ENCODE data around the gene YY1. TPM values are rescaled to one million over a fixed set of nuclear protein-coding genes. Genes with fewer than 3 reads are reported as not detected.
A peak's percentile ranks its signal among the peaks of the same experiment; 100 is the strongest.

YY1 gene
- total RNA-seq, 1 donor from 2014 or later: 58.9 TPM

DNA sequence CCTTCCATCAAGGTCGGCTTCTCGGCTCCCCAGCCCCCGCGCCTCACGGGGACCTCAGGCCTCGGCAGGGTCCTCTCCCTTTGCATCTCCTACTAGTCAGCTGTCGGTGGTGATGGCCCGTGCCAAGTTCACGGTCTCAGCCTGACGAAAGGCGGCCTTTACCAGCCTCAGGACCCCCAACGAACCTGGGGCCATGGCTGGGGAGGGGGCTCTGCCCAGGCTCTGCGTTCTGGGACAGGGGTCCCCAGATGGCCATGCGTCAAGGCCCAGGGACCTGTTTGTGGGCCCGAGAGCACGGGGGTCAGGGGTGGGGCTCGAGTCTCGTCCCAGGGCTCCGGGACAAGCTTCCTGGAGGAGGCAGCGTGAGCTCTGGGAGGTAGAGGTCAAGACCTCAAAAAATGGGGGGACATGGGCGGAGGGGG lies 46.7 kb upstream of the YY1 start:
- H3K9me3 ChIP-seq (ENCODE audit: low read depth): no peaks in the 10 kb centered on the region
- no peaks in the 10 kb centered on the region for H3K79me2 ChIP-seq (ENCODE audit: low read depth)
- no peaks in the 10 kb centered on the region for H3K36me3 ChIP-seq
- no peak overlapping the region for H3K9ac ChIP-seq
- H2AFZ ChIP-seq (replicated peaks): no peak overlapping the region
- DNase-seq (ENCODE audit: low spot score): no peak
- Mint-ChIP-seq H3K4me3 (peak overlapping the region; percentile 70), H3K27ac (no peak overlapping the region), H3K36me3 (no peaks in the 10 kb centered on the region), H3K4me1 (peaks cover 4% of the 10 kb centered on the region), H3K27me3 (ENCODE audit: insufficient read depth, low read depth) (no peaks in the 10 kb centered on the region), H3K9me3 (no peaks in the 10 kb centered on the region)
- peak overlapping the region; percentile 39 for H3K4me3 ChIP-seq
- TF ChIP-seq EZH2 (IDR thresholded peaks at IDR 0.05) (no peak), EZH2phosphoT487 (IDR thresholded peaks at IDR 0.05) (no peak)
- TF ChIP-seq, protein P1, sequence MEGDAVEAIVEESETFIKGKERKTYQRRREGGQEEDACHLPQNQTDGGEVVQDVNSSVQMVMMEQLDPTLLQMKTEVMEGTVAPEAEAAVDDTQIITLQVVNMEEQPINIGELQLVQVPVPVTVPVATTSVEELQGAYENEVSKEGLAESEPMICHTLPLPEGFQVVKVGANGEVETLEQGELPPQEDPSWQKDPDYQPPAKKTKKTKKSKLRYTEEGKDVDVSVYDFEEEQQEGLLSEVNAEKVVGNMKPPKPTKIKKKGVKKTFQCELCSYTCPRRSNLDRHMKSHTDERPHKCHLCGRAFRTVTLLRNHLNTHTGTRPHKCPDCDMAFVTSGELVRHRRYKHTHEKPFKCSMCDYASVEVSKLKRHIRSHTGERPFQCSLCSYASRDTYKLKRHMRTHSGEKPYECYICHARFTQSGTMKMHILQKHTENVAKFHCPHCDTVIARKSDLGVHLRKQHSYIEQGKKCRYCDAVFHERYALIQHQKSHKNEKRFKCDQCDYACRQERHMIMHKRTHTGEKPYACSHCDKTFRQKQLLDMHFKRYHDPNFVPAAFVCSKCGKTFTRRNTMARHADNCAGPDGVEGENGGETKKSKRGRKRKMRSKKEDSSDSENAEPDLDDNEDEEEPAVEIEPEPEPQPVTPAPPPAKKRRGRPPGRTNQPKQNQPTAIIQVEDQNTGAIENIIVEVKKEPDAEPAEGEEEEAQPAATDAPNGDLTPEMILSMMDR (IDR thresholded peaks at IDR 0.05): no peak
- H3K4me2 ChIP-seq: peak overlapping the region; percentile 73
- no peaks in the 10 kb centered on the region for H3K27me3 ChIP-seq
- no peaks in the 10 kb centered on the region for H3K4me1 ChIP-seq
- no peaks in the 10 kb centered on the region for H4K20me1 ChIP-seq (ENCODE audit: low read depth)
- peaks cover 12% of the 10 kb centered on the region for H3F3A ChIP-seq (ENCODE audit: low read depth)
- no peak overlapping the region for H3K27ac ChIP-seq

DNA sequence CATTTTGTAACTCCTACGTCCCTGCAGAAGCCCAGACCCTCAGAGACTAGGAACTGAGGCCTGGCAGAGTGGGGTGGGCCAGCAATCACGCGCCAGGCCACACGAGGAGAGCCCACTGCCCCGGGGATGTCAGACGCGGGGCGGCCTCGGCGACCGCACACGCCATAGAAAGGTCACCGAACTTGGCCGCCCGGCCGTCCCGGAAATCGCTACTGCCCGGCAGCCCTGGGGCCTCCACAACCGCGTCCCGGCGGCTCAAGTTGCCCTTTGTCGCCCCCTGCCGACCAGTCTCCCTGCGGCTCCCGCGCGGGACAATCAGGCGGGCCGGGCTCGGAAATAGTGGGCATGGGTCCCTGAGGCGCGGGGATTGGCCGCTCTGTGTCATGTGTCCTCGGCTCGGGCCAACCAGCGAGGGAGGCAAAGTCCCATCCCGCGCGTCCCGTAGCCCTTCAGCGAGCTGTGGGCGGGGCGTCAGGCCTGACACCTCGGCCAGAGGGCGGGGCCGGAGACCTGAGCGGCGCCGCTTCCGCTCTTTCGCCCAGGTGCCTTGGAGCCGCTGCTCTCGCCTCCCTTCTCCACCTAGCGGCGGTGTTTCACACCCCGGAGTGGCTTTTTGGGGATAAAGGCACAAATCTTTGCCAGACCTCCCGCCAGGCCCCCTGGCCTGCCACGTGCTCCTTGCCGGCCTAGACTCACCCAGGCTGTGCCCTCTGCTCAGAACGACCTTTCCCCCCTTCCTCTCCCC lies 46.1 kb upstream of the YY1 start:
- H3K4me1 ChIP-seq: no peaks in the 10 kb centered on the region
- peaks cover 4% of the 10 kb centered on the region for H3K4me1 Mint-ChIP-seq
- peak overlapping the region; percentile 27 for H2AFZ ChIP-seq (replicated peaks)
- H3K27me3 ChIP-seq: no peaks in the 10 kb centered on the region
- H3K27ac Mint-ChIP-seq: peak overlapping the region; percentile 57
- no peak overlapping the region for H3K27ac ChIP-seq
- peak overlapping the region; percentile 39 for H3K4me3 ChIP-seq
- peak overlapping the region; percentile 73 for H3K4me2 ChIP-seq
- H3K9me3 ChIP-seq (ENCODE audit: low read depth): no peaks in the 10 kb centered on the region
- peaks cover 2% of the 10 kb centered on the region for H3K27me3 Mint-ChIP-seq (ENCODE audit: insufficient read depth, low read depth)
- H3F3A ChIP-seq (ENCODE audit: low read depth): peaks cover 12% of the 10 kb centered on the region
- no peaks in the 10 kb centered on the region for H3K36me3 Mint-ChIP-seq
- peak overlapping the region; percentile 83 for H3K4me3 Mint-ChIP-seq
- no peaks in the 10 kb centered on the region for H3K79me2 ChIP-seq (ENCODE audit: low read depth)
- TF ChIP-seq, protein P1 (IDR thresholded peaks at IDR 0.05): peak; percentile 79
- TF ChIP-seq EZH2 (IDR thresholded peaks at IDR 0.05): peak; percentile 30
- TF ChIP-seq EZH2phosphoT487 (IDR thresholded peaks at IDR 0.05): no peak
- H3K9ac ChIP-seq: no peak overlapping the region
- no peaks in the 10 kb centered on the region for H3K36me3 ChIP-seq
- no peaks in the 10 kb centered on the region for H3K9me3 Mint-ChIP-seq
- peak; percentile 100 for DNase-seq (ENCODE audit: low spot score)
- no peaks in the 10 kb centered on the region for H4K20me1 ChIP-seq (ENCODE audit: low read depth)

DNA sequence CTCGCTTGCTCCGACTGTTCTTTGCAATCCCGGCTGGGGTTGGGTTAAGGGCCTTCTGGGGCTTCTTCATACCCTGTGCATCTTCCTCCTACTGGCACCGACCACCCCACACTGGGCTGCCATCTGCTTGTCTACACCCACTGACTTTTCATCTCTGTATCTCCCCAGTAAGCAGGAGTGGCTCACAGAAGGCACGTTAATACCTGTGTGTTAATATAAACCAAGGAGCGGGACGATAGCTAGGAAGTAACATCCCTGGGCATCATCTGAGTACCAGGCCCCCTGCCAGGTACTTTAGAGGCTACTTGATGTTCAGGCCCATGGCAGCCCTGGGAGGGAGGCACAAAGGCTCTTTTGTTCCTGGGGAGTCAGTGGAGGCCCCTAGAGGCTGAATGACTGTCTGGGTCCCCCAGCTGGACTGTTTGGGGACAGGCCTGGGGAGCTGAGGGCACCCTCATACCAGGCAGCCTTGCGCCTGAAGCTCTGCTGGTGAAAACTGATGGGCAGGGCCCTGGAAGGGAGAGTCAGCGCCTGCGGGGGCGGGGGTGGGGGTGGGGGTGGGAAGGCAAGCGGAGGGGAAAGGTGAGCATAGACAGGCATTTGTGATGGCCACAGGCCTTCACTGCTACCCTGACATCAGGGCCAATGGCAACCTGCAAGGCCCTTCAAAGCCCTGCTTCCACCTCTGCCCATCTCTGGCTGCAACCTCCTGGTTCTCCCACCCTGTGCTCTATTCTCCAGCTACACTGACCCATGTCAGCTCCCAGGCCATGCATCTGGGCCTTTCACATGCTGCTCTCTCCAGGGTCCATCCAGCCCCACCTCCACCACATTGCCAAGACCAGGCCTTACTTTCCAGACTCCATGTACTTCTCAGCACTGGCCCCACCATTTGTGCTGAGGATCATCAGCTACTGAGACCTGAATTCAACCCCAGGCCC lies 45.3 kb upstream of the YY1 start:
- Mint-ChIP-seq H3K4me1 (peaks cover 4% of the 10 kb centered on the region), H3K36me3 (no peaks in the 10 kb centered on the region), H3K27me3 (ENCODE audit: insufficient read depth, low read depth) (peaks cover 2% of the 10 kb centered on the region), H3K9me3 (no peaks in the 10 kb centered on the region), H3K27ac (peak overlapping the region; percentile 57), H3K4me3 (peak overlapping the region; percentile 83)
- no peaks in the 10 kb centered on the region for H3K9me3 ChIP-seq (ENCODE audit: low read depth)
- H3K4me3 ChIP-seq: no peak overlapping the region
- no peaks in the 10 kb centered on the region for H3K4me1 ChIP-seq
- peak overlapping the region; percentile 27 for H2AFZ ChIP-seq (replicated peaks)
- TF ChIP-seq EZH2 (IDR thresholded peaks at IDR 0.05) (no peak), EZH2phosphoT487 (IDR thresholded peaks at IDR 0.05) (no peak)
- TF ChIP-seq, protein P1 (IDR thresholded peaks at IDR 0.05): no peak
- H3K79me2 ChIP-seq (ENCODE audit: low read depth): no peaks in the 10 kb centered on the region
- no peaks in the 10 kb centered on the region for H3K27me3 ChIP-seq
- no peaks in the 10 kb centered on the region for H3K36me3 ChIP-seq
- peak overlapping the region; percentile 42 for H3K4me2 ChIP-seq
- H3K9ac ChIP-seq: no peak overlapping the region
- no peaks in the 10 kb centered on the region for H4K20me1 ChIP-seq (ENCODE audit: low read depth)
- H3F3A ChIP-seq (ENCODE audit: low read depth): peaks cover 12% of the 10 kb centered on the region
- H3K27ac ChIP-seq: no peak overlapping the region
- DNase-seq (ENCODE audit: low spot score): peak; percentile 27

Data from neural progenitor cell (in vitro differentiated cells).